Measurements from ENCODE around the gene DDX10.
"Not testable (repeated sequence)": the region's sequence is repeated elsewhere in the genome, so short reads cannot be mapped to it uniquely, and the experiment has no call there.

The DDX10 gene

GRCh38 chr11:108718466-108718865, 53.6 kb downstream of the DDX10 start:
- ATAC-seq = no peak
- DNase-seq = no peak

- DNase-seq = no peak
These were observed 60.3 kb downstream of the DDX10 start for GRCh38 chr11:108724974-108725689.

GRCh38 chr11:108726077-108726800, 61.4 kb downstream of the DDX10 start:
- no peak for ATAC-seq
- DNase-seq = no peak

More at GRCh38 chr11:108724974-108725689, 60.3 kb downstream of the DDX10 start:
- no peak for ATAC-seq

GRCh38 chr11:108727665-108728064, 62.8 kb downstream of the DDX10 start:
- DNase-seq (no peak), ATAC-seq (peak; percentile 52)

- ATAC-seq (no peak), DNase-seq (no peak)
These were observed 64.5 kb downstream of the DDX10 start for GRCh38 chr11:108729227-108729871.

GRCh38 chr11:108732395-108732794, 67.5 kb downstream of the DDX10 start:
- ATAC-seq (no peak), DNase-seq (no peak)

- ATAC-seq = peak; percentile 99
- peak; percentile 30 for DNase-seq
These were observed 68.7 kb downstream of the DDX10 start for GRCh38 chr11:108733479-108734116.

GRCh38 chr11:108734283-108734682, 69.4 kb downstream of the DDX10 start:
- DNase-seq (no peak), ATAC-seq (no peak)

GRCh38 chr11:108734956-108735559, 70.2 kb downstream of the DDX10 start:
- ATAC-seq = no peak
- DNase-seq = no peak

GRCh38 chr11:108740132-108740531, 75.3 kb downstream of the DDX10 start:
- not testable (repeated sequence) for ATAC-seq, DNase-seq

GRCh38 chr11:108743851-108744250, 79.0 kb downstream of the DDX10 start:
- DNase-seq (no peak), ATAC-seq (no peak)

GRCh38 chr11:108748968-108749367, 84.1 kb downstream of the DDX10 start:
- DNase-seq (no peak), ATAC-seq (no peak)

GRCh38 chr11:108751444-108751843, 86.6 kb downstream of the DDX10 start:
- ATAC-seq (no peak), DNase-seq (no peak)

GRCh38 chr11:108752297-108752751, 87.5 kb downstream of the DDX10 start:
- DNase-seq = no peak
- ATAC-seq = peak; percentile 63

GRCh38 chr11:108754901-108755625, 90.2 kb downstream of the DDX10 start:
- DNase-seq (no peak), ATAC-seq (no peak)

- ATAC-seq (no peak), DNase-seq (no peak)
These were observed 92.8 kb downstream of the DDX10 start for GRCh38 chr11:108757630-108758029.

GRCh38 chr11:108758458-108758857, 93.6 kb downstream of the DDX10 start:
- no peak for ATAC-seq
- DNase-seq = no peak

GRCh38 chr11:108766596-108767173, 101.8 kb downstream of the DDX10 start:
- DNase-seq (no peak), ATAC-seq (no peak)

- ATAC-seq (no peak), DNase-seq (no peak)
These were observed 103.5 kb downstream of the DDX10 start for GRCh38 chr11:108768370-108768769.

GRCh38 chr11:108768964-108769363, 104.1 kb downstream of the DDX10 start:
- no peak for ATAC-seq
- no peak for DNase-seq

All from stimulated activated naive CD8-positive, alpha-beta T cell treated with anti-CD3 and anti-CD28 coated beads, Interleukin-15, Interleukin-2, amounts not matched to agents 100 U/mL and 50 U/mL, for 24 hours (primary cell).